Right renal pelvis (tissue), 4 donors: ENCODE measurements around the gene MEX3D. TPM values are rescaled to one million over a fixed set of nuclear protein-coding genes. Genes with fewer than 3 reads are reported as not detected.
"Not testable (repeated sequence)": the region's sequence is repeated elsewhere in the genome, so short reads cannot be mapped to it uniquely, and the experiment has no call there.

Experiments used
- DNase-seq, 4 donors: peaks; one replicate each; pipeline ENCODE4 v3.0.0-alpha.2; 2013; ENCODE audit warnings: low read depth in 4 of 4, low spot score in 3 of 4, missing footprints in 1 of 4
- polyA plus RNA-seq, 4 donors: library from polyadenylated mRNA; unstranded; fragments of 120-200 nt; gene quantifications; one replicate each; pipeline ENCODE4 v1.2.1, GENCODE V29; 2013; ENCODE audit not compliant: insufficient read length in 4 of 4

Gene MEX3D
- polyA plus RNA-seq, 4 donors = 23.7 to 40.4 (median 26.3) TPM

GRCh38 chr19:1522061-1522460, 46.1 kb downstream of the MEX3D start:
- DNase-seq = no peak

- DNase-seq = no peak
These were observed 46.5 kb downstream of the MEX3D start for GRCh38 chr19:1521636-1522035.

- DNase-seq = no peak
These were observed 47.8 kb downstream of the MEX3D start for GRCh38 chr19:1520203-1520780.

GRCh38 chr19:1519802-1520201, 48.3 kb downstream of the MEX3D start:
- DNase-seq = not testable (repeated sequence)

- DNase-seq = no peak
These were observed 49.7 kb downstream of the MEX3D start for GRCh38 chr19:1518471-1518870.

- no peak for DNase-seq
These were observed 51.8 kb downstream of the MEX3D start for GRCh38 chr19:1516395-1516753.

- no peak for DNase-seq
These were observed 53.0 kb downstream of the MEX3D start for GRCh38 chr19:1514986-1515721.

GRCh38 chr19:1514295-1514661, 53.8 kb downstream of the MEX3D start:
- no peak for DNase-seq

- no peak for DNase-seq
These were observed 54.4 kb downstream of the MEX3D start for GRCh38 chr19:1513499-1514294.

- no peak for DNase-seq
These were observed 55.2 kb downstream of the MEX3D start, which contains the start of gene ADAMTSL5 for GRCh38 chr19:1512671-1513498. TSS of gene ADAMTSL5 (minus strand) at chr19:1513019. CDS start at chr19:1510943, 2,076 bp downstream.

- no peak for DNase-seq
These were observed 56.5 kb downstream of the MEX3D start for GRCh38 chr19:1511318-1512317.

- no peak for DNase-seq
These were observed 57.3 kb downstream of the MEX3D start for GRCh38 chr19:1510807-1511206.

- no peak for DNase-seq
These were observed 57.7 kb downstream of the MEX3D start for GRCh38 chr19:1510442-1510806.

GRCh38 chr19:1509602-1510441, 58.3 kb downstream of the MEX3D start:
- DNase-seq = no peak

GRCh38 chr19:1508507-1508856, 59.6 kb downstream of the MEX3D start:
- no peak for DNase-seq

GRCh38 chr19:1507763-1508506, 60.2 kb downstream of the MEX3D start:
- DNase-seq = peak; percentile 90 to 96 (median 92)

GRCh38 chr19:1507192-1507660, 60.9 kb downstream of the MEX3D start:
- DNase-seq = no peak
